GM21825 (cell line): ENCODE results near the gene NPAT.

Experiments used
- ATAC-seq: cut with Tn5 transposase; IDR thresholded peaks from one replicate; pipeline ENCODE4 v1.9.1; 2021; ENCODE audit warnings: mild to moderate bottlenecking, moderate library complexity; ENCODE audit not compliant: unreplicated experiment

NPAT gene

GRCh38 chr11:108222574-108223347 lies at the start of gene NPAT, which contains the start of gene ATM:
Gene NPAT (minus strand): TSS chr11:108222638. CDS start chr11:108222536, 102 bp downstream.
Gene ATM (plus strand): TSS chr11:108223067. CDS start chr11:108227625, 4,558 bp downstream.
- peak; percentile 84 for ATAC-seq

- ATAC-seq = no peak
Observed at GRCh38 chr11:108269583-108269982, 47.1 kb upstream of the NPAT start.

GRCh38 chr11:108253176-108253575 lies 30.7 kb upstream of the NPAT start:
- ATAC-seq = no peak

GRCh38 chr11:108246885-108247284 lies 24.4 kb upstream of the NPAT start:
- no peak for ATAC-seq

GRCh38 chr11:108246308-108246707 lies 23.9 kb upstream of the NPAT start:
- ATAC-seq = no peak

GRCh38 chr11:108242422-108242821 lies 20.0 kb upstream of the NPAT start:
- ATAC-seq = no peak

GRCh38 chr11:108241330-108242037 lies 19.0 kb upstream of the NPAT start:
- no peak for ATAC-seq

- no peak for ATAC-seq
Observed at GRCh38 chr11:108239076-108239475, 16.6 kb upstream of the NPAT start.

GRCh38 chr11:108237058-108237481 lies 14.6 kb upstream of the NPAT start:
- peak; percentile 54 for ATAC-seq

- ATAC-seq = no peak
Observed at GRCh38 chr11:108235633-108236032, 13.2 kb upstream of the NPAT start.

- ATAC-seq = no peak
Observed at GRCh38 chr11:108235192-108235591, 12.8 kb upstream of the NPAT start.

- no peak for ATAC-seq
Observed at GRCh38 chr11:108233277-108233945, 11.0 kb upstream of the NPAT start.

GRCh38 chr11:108228251-108228650 lies 5.8 kb upstream of the NPAT start:
- no peak for ATAC-seq

GRCh38 chr11:108226036-108226435 lies 3.6 kb upstream of the NPAT start:
- no peak for ATAC-seq

- ATAC-seq = no peak
Observed at GRCh38 chr11:108224911-108225786, 2.7 kb upstream of the NPAT start.

- ATAC-seq = no peak
Observed at GRCh38 chr11:108224366-108224765, 1.9 kb upstream of the NPAT start.

GRCh38 chr11:108223348-108224149 lies 1.1 kb upstream of the NPAT start:
- peak; percentile 23 for ATAC-seq

GRCh38 chr11:108221911-108222573 lies 396 bp downstream of the NPAT start:
- peak; percentile 0 for ATAC-seq

- ATAC-seq = no peak
Observed at GRCh38 chr11:108221371-108221770, 1.1 kb downstream of the NPAT start.
